Measurements from ENCODE around the gene GPR146. TPM values are rescaled to one million over a fixed set of nuclear protein-coding genes. Genes with fewer than 3 reads are reported as not detected.

GPR146 gene
- total RNA-seq: under 1 TPM; 0.66 to 0.75 TPM
- polyA plus RNA-seq (2013, experiment 1 of 2): 1.1 TPM
- 1.7 TPM for polyA plus RNA-seq (2013, experiment 2 of 2)
- long read RNA-seq, experiment 1: 0 reads
- long read RNA-seq, experiment 2, partial matches to known transcripts: 0 of 1 reads
- long read RNA-seq, experiment 2, other reads (novel, unspliced or antisense): 0 of 1 reads
- long read RNA-seq, experiment 3, partial matches to known transcripts: 0 of 3 reads
- long read RNA-seq, experiment 3, other reads (novel, unspliced or antisense): 1 of 3 reads
- long read RNA-seq, experiment 4: 0 reads

GRCh38 chr7:1044189-1045068, at the start of gene GPR146:
GPR146 (plus strand) TSS chr7:1044546; CDS start chr7:1057516, 12,970 bp downstream.
- H3K36me3 ChIP-seq (ENCODE audit: control insufficient read depth, insufficient read depth, low read length): no peaks in the 10 kb centered on the region
- no peaks in the 10 kb centered on the region for H3K27me3 ChIP-seq (ENCODE audit: control insufficient read depth, insufficient read depth, low read length, poor library complexity, severe bottlenecking)
- peak within 1 kb of the TSS; percentile 59 for H3K9ac ChIP-seq (ENCODE audit: extremely low read depth, low read length, poor library complexity, severe bottlenecking)
- peak within 1 kb of the TSS; percentile 76 for H3K4me3 ChIP-seq (ENCODE audit: low read length)
- Mint-ChIP-seq H3K27ac (peak within 1 kb of the TSS; percentile 90), H3K4me3 (peak within 1 kb of the TSS; percentile 50), H3K4me1 (peaks cover 39% of the 10 kb centered on the region), H3K36me3 (ENCODE audit: low read depth) (peaks cover 2% of the 10 kb centered on the region), H3K27me3 (ENCODE audit: insufficient read depth) (peaks cover 2% of the 10 kb centered on the region), H3K9me3 (no peaks in the 10 kb centered on the region)
- peak within 1 kb of the TSS; percentile 91 for H3K27ac ChIP-seq (ENCODE audit: low read depth, low read length)
- peak; percentile 83 for TF ChIP-seq CTCF (conservative IDR thresholded peaks at IDR 0.05)
- H3K4me1 ChIP-seq (ENCODE audit: control insufficient read depth, insufficient read depth, low read length): peaks cover 13% of the 10 kb centered on the region
- WGBS, 2 experiments (ENCODE audit: insufficient coverage in 1 of 2, insufficient read length in 1 of 2): 2% methylated on average over 56 to 74 of the region's 74 CpGs
- H3K9me3 ChIP-seq (ENCODE audit: control insufficient read depth, low read length): no peaks in the 10 kb centered on the region
- DNase-seq: peak; percentile 99

- no peak overlapping the region for H3K9ac ChIP-seq (ENCODE audit: extremely low read depth, low read length, poor library complexity, severe bottlenecking)
- no peaks in the 10 kb centered on the region for H3K4me1 Mint-ChIP-seq
- no peaks in the 10 kb centered on the region for H3K27me3 Mint-ChIP-seq (ENCODE audit: insufficient read depth)
- peaks cover 9% of the 10 kb centered on the region for H3K36me3 ChIP-seq (ENCODE audit: control insufficient read depth, insufficient read depth, low read length)
- H3K4me1 ChIP-seq (ENCODE audit: control insufficient read depth, insufficient read depth, low read length): no peaks in the 10 kb centered on the region
- no peak overlapping the region for H3K4me3 ChIP-seq (ENCODE audit: low read length)
- no peak for DNase-seq
- 87% methylated on average over 24 to 28 of the region's 28 CpGs for WGBS, 2 experiments (ENCODE audit: insufficient coverage in 1 of 2, insufficient read length in 1 of 2)
- H3K36me3 Mint-ChIP-seq (ENCODE audit: low read depth): peaks cover 4% of the 10 kb centered on the region
- H3K9me3 Mint-ChIP-seq: no peaks in the 10 kb centered on the region
- H3K27ac ChIP-seq (ENCODE audit: low read depth, low read length): no peak overlapping the region
- TF ChIP-seq CTCF (conservative IDR thresholded peaks at IDR 0.05): no peak
- H3K4me3 Mint-ChIP-seq: no peak overlapping the region
- H3K27me3 ChIP-seq (ENCODE audit: control insufficient read depth, insufficient read depth, low read length, poor library complexity, severe bottlenecking): no peaks in the 10 kb centered on the region
- no peak overlapping the region for H3K27ac Mint-ChIP-seq
- H3K9me3 ChIP-seq (ENCODE audit: control insufficient read depth, low read length): no peaks in the 10 kb centered on the region
Measured at GRCh38 chr7:994592-995308, 49.6 kb upstream of the GPR146 start.

GRCh38 chr7:995571-995970, 48.8 kb upstream of the GPR146 start:
- H3K27ac Mint-ChIP-seq: no peak overlapping the region
- no peaks in the 10 kb centered on the region for H3K27me3 Mint-ChIP-seq (ENCODE audit: insufficient read depth)
- no peaks in the 10 kb centered on the region for H3K4me1 ChIP-seq (ENCODE audit: control insufficient read depth, insufficient read depth, low read length)
- H3K9me3 ChIP-seq (ENCODE audit: control insufficient read depth, low read length): no peaks in the 10 kb centered on the region
- H3K4me3 Mint-ChIP-seq: no peak overlapping the region
- H3K36me3 Mint-ChIP-seq (ENCODE audit: low read depth): peaks cover 4% of the 10 kb centered on the region
- peaks cover 9% of the 10 kb centered on the region for H3K36me3 ChIP-seq (ENCODE audit: control insufficient read depth, insufficient read depth, low read length)
- no peaks in the 10 kb centered on the region for H3K4me1 Mint-ChIP-seq
- H3K27ac ChIP-seq (ENCODE audit: low read depth, low read length): no peak overlapping the region
- no peak overlapping the region for H3K9ac ChIP-seq (ENCODE audit: extremely low read depth, low read length, poor library complexity, severe bottlenecking)
- whole genome bisulfite sequencing, 2 experiments (ENCODE audit: insufficient coverage in 1 of 2, insufficient read length in 1 of 2): 94% methylated on average over 14 of the region's 14 CpGs
- DNase-seq: no peak
- no peak overlapping the region for H3K4me3 ChIP-seq (ENCODE audit: low read length)
- TF ChIP-seq CTCF (conservative IDR thresholded peaks at IDR 0.05): no peak
- H3K9me3 Mint-ChIP-seq: no peaks in the 10 kb centered on the region
- no peaks in the 10 kb centered on the region for H3K27me3 ChIP-seq (ENCODE audit: control insufficient read depth, insufficient read depth, low read length, poor library complexity, severe bottlenecking)
